ENCODE results near the gene KDM3B.

DNA sequence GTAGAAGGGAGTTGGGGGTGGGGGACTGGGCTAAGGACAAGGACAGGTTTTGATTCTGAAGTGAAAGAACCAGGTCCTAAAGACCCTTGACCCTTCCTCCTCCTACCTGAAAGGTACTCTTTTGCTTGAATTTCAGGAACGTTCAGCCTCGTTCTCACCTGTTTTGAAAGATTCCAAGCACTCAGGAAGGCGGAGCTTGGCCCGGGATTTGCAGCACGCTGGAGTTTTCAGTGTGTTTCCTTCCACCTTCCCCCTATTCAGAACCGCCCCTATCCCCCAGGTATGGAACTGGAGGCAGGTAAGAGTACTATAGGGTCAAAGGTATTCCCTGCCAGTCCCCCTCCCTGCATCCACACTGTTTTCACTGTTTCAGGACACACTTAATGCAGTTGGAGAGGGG, 119.9 kb downstream of the KDM3B start:
- TF ChIP-seq POLR2AphosphoS5 (IDR thresholded peaks at IDR 0.05; ENCODE audit: low read depth) (no peak), NANOG (IDR thresholded peaks at IDR 0.05; ENCODE audit: borderline replicate concordance) (no peak), EZH2 (IDR thresholded peaks at IDR 0.05; ENCODE audit: low read depth, unreplicated experiment) (no peak), CREB1 (CRISPR knock-in tag; IDR thresholded peaks at IDR 0.05; ENCODE audit: low read depth) (no peak), EZH2phosphoT487 (IDR thresholded peaks at IDR 0.05; ENCODE audit: unreplicated experiment) (no peak), JUNB (IDR thresholded peaks at IDR 0.05; ENCODE audit: unreplicated experiment) (no peak), STAT1 (IDR thresholded peaks at IDR 0.05; ENCODE audit: unreplicated experiment) (no peak), ETS1 (IDR thresholded peaks at IDR 0.05) (no peak), ZNF331 (CRISPR knock-in tag; IDR thresholded peaks at IDR 0.05; ENCODE audit: low read depth) (no peak), ZNF114 (CRISPR knock-in tag; IDR thresholded peaks at IDR 0.05) (no peak)
- TF ChIP-seq, protein P1, sequence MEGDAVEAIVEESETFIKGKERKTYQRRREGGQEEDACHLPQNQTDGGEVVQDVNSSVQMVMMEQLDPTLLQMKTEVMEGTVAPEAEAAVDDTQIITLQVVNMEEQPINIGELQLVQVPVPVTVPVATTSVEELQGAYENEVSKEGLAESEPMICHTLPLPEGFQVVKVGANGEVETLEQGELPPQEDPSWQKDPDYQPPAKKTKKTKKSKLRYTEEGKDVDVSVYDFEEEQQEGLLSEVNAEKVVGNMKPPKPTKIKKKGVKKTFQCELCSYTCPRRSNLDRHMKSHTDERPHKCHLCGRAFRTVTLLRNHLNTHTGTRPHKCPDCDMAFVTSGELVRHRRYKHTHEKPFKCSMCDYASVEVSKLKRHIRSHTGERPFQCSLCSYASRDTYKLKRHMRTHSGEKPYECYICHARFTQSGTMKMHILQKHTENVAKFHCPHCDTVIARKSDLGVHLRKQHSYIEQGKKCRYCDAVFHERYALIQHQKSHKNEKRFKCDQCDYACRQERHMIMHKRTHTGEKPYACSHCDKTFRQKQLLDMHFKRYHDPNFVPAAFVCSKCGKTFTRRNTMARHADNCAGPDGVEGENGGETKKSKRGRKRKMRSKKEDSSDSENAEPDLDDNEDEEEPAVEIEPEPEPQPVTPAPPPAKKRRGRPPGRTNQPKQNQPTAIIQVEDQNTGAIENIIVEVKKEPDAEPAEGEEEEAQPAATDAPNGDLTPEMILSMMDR (conservative IDR thresholded peaks at IDR 0.05; ENCODE audit: low read depth in 2 of 2) = no peak
- TF ChIP-seq, protein P2, sequence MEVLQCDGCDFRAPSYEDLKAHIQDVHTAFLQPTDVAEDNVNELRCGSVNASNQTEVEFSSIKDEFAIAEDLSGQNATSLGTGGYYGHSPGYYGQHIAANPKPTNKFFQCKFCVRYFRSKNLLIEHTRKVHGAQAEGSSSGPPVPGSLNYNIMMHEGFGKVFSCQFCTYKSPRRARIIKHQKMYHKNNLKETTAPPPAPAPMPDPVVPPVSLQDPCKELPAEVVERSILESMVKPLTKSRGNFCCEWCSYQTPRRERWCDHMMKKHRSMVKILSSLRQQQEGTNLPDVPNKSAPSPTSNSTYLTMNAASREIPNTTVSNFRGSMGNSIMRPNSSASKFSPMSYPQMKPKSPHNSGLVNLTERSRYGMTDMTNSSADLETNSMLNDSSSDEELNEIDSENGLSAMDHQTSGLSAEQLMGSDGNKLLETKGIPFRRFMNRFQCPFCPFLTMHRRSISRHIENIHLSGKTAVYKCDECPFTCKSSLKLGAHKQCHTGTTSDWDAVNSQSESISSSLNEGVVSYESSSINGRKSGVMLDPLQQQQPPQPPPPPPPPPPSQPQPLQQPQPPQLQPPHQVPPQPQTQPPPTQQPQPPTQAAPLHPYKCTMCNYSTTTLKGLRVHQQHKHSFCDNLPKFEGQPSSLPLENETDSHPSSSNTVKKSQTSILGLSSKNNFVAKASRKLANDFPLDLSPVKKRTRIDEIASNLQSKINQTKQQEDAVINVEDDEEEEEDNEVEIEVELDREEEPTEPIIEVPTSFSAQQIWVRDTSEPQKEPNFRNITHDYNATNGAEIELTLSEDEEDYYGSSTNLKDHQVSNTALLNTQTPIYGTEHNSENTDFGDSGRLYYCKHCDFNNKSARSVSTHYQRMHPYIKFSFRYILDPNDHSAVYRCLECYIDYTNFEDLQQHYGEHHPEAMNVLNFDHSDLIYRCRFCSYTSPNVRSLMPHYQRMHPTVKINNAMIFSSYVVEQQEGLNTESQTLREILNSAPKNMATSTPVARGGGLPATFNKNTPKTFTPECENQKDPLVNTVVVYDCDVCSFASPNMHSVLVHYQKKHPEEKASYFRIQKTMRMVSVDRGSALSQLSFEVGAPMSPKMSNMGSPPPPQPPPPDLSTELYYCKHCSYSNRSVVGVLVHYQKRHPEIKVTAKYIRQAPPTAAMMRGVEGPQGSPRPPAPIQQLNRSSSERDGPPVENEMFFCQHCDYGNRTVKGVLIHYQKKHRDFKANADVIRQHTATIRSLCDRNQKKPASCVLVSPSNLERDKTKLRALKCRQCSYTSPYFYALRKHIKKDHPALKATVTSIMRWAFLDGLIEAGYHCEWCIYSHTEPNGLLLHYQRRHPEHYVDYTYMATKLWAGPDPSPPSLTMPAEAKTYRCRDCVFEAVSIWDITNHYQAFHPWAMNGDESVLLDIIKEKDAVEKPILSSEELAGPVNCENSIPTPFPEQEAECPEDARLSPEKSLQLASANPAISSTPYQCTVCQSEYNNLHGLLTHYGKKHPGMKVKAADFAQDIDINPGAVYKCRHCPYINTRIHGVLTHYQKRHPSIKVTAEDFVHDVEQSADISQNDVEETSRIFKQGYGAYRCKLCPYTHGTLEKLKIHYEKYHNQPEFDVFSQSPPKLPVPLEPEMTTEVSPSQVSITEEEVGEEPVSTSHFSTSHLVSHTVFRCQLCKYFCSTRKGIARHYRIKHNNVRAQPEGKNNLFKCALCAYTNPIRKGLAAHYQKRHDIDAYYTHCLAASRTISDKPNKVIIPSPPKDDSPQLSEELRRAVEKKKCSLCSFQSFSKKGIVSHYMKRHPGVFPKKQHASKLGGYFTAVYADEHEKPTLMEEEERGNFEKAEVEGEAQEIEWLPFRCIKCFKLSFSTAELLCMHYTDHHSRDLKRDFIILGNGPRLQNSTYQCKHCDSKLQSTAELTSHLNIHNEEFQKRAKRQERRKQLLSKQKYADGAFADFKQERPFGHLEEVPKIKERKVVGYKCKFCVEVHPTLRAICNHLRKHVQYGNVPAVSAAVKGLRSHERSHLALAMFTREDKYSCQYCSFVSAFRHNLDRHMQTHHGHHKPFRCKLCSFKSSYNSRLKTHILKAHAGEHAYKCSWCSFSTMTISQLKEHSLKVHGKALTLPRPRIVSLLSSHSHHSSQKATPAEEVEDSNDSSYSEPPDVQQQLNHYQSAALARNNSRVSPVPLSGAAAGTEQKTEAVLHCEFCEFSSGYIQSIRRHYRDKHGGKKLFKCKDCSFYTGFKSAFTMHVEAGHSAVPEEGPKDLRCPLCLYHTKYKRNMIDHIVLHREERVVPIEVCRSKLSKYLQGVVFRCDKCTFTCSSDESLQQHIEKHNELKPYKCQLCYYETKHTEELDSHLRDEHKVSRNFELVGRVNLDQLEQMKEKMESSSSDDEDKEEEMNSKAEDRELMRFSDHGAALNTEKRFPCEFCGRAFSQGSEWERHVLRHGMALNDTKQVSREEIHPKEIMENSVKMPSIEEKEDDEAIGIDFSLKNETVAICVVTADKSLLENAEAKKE (CRISPR knock-in tag; IDR thresholded peaks at IDR 0.05) = no peak
- TF ChIP-seq, protein P3, sequence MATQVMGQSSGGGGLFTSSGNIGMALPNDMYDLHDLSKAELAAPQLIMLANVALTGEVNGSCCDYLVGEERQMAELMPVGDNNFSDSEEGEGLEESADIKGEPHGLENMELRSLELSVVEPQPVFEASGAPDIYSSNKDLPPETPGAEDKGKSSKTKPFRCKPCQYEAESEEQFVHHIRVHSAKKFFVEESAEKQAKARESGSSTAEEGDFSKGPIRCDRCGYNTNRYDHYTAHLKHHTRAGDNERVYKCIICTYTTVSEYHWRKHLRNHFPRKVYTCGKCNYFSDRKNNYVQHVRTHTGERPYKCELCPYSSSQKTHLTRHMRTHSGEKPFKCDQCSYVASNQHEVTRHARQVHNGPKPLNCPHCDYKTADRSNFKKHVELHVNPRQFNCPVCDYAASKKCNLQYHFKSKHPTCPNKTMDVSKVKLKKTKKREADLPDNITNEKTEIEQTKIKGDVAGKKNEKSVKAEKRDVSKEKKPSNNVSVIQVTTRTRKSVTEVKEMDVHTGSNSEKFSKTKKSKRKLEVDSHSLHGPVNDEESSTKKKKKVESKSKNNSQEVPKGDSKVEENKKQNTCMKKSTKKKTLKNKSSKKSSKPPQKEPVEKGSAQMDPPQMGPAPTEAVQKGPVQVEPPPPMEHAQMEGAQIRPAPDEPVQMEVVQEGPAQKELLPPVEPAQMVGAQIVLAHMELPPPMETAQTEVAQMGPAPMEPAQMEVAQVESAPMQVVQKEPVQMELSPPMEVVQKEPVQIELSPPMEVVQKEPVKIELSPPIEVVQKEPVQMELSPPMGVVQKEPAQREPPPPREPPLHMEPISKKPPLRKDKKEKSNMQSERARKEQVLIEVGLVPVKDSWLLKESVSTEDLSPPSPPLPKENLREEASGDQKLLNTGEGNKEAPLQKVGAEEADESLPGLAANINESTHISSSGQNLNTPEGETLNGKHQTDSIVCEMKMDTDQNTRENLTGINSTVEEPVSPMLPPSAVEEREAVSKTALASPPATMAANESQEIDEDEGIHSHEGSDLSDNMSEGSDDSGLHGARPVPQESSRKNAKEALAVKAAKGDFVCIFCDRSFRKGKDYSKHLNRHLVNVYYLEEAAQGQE (IDR thresholded peaks at IDR 0.05; ENCODE audit: unreplicated experiment) = no peak

Measured in GM23338 (cell line).